HUES48 (cell line): ENCODE data around the gene ERAL1.

Source experiments
- H3K27ac ChIP-seq: one replicate; pipeline ENCODE4 v1.7.0; 2013; ENCODE audit warnings: low read depth, low read length, inconsistent platforms
- H3K27me3 ChIP-seq: 2 replicates; pipeline ENCODE4 v1.6.1; 2013; ENCODE audit warnings: mild to moderate bottlenecking, low read length; ENCODE audit not compliant: control insufficient read depth, insufficient read depth
- H3K36me3 ChIP-seq: 2 replicates; pipeline ENCODE4 v1.6.1; 2013; ENCODE audit warnings: low read length; ENCODE audit not compliant: control insufficient read depth, insufficient read depth
- H3K4me1 ChIP-seq: 2 replicates; pipeline ENCODE4 v1.6.1; 2013; ENCODE audit warnings: mild to moderate bottlenecking, low read length; ENCODE audit not compliant: control insufficient read depth, insufficient read depth
- H3K4me3 ChIP-seq: 2 replicates; pipeline ENCODE4 v1.5.1; 2013; ENCODE audit warnings: mild to moderate bottlenecking, low read depth, low read length
- H3K9ac ChIP-seq: 2 replicates; pipeline ENCODE4 v1.6.1; 2013; ENCODE audit warnings: mild to moderate bottlenecking, low read depth, low read length, moderate library complexity
- H3K9me3 ChIP-seq: 2 replicates; pipeline ENCODE4 v1.6.1; 2013; ENCODE audit warnings: low read length; ENCODE audit not compliant: control insufficient read depth, insufficient read depth

Gene ERAL1

GRCh38 chr17:28880572-28880945, 25.7 kb downstream of the ERAL1 start:
- Histone ChIP-seq H3K4me1 (0 out of 2 replicates have a peak, but pooled peaks cover 2% of the 10 kb centered on the region), H3K9me3 (no peaks in the 10 kb centered on the region), H3K9ac (no peak overlapping the region), H3K4me3 (no peak overlapping the region), H3K27me3 (no peaks in the 10 kb centered on the region), H3K27ac (no peak overlapping the region), H3K36me3 (peaks cover 63% of the 10 kb centered on the region)

GRCh38 chr17:28881533-28882056, 26.8 kb downstream of the ERAL1 start:
- Histone ChIP-seq H3K36me3 (peaks cover 65% of the 10 kb centered on the region), H3K9me3 (no peaks in the 10 kb centered on the region)

GRCh38 chr17:28882154-28882895, 27.5 kb downstream of the ERAL1 start:
- H3K27ac ChIP-seq = no peak overlapping the region
- H3K9ac ChIP-seq = no peak overlapping the region
- H3K36me3 ChIP-seq = peaks cover 65% of the 10 kb centered on the region
- 0 out of 2 replicates have a peak, but pooled peaks cover 2% of the 10 kb centered on the region for H3K4me1 ChIP-seq
- no peak overlapping the region for H3K4me3 ChIP-seq
- H3K9me3 ChIP-seq = no peaks in the 10 kb centered on the region
- no peaks in the 10 kb centered on the region for H3K27me3 ChIP-seq

More at GRCh38 chr17:28881533-28882056, 26.8 kb downstream of the ERAL1 start:
- Histone ChIP-seq H3K4me1 (0 out of 2 replicates have a peak, but pooled peaks cover 2% of the 10 kb centered on the region), H3K27me3 (no peaks in the 10 kb centered on the region), H3K4me3 (no peak overlapping the region), H3K9ac (no peak overlapping the region), H3K27ac (no peak overlapping the region)

GRCh38 chr17:28883967-28884702, 29.3 kb downstream of the ERAL1 start:
- H3K36me3 ChIP-seq = peaks cover 61% of the 10 kb centered on the region
- no peak overlapping the region for H3K27ac ChIP-seq
- H3K4me3 ChIP-seq = no peak overlapping the region
- no peaks in the 10 kb centered on the region for H3K27me3 ChIP-seq
- H3K9me3 ChIP-seq = no peaks in the 10 kb centered on the region
- peaks cover 4% of the 10 kb centered on the region; the same call in 1 of the 2 replicates for H3K4me1 ChIP-seq
- no peak overlapping the region for H3K9ac ChIP-seq

- H3K27ac ChIP-seq = no peak overlapping the region
- H3K36me3 ChIP-seq = peaks cover 49% of the 10 kb centered on the region
- H3K4me3 ChIP-seq = no peak overlapping the region
- no peak overlapping the region for H3K9ac ChIP-seq
- H3K9me3 ChIP-seq = no peaks in the 10 kb centered on the region
- no peaks in the 10 kb centered on the region for H3K27me3 ChIP-seq
- peaks cover 4% of the 10 kb centered on the region; the same call in 1 of the 2 replicates for H3K4me1 ChIP-seq
Observed at GRCh38 chr17:28885363-28885762, 30.5 kb downstream of the ERAL1 start.

- no peaks in the 10 kb centered on the region for H3K27me3 ChIP-seq
- H3K36me3 ChIP-seq = peaks cover 43% of the 10 kb centered on the region
- no peak overlapping the region for H3K27ac ChIP-seq
- H3K9me3 ChIP-seq = no peaks in the 10 kb centered on the region
- H3K4me1 ChIP-seq = peaks cover 4% of the 10 kb centered on the region; the same call in 1 of the 2 replicates
- H3K4me3 ChIP-seq = no peak overlapping the region
- H3K9ac ChIP-seq = no peak overlapping the region
Observed at GRCh38 chr17:28885951-28886350, 31.1 kb downstream of the ERAL1 start.

- Histone ChIP-seq H3K4me1 (peaks cover 4% of the 10 kb centered on the region; the same call in 1 of the 2 replicates), H3K27ac (no peak overlapping the region), H3K9me3 (no peaks in the 10 kb centered on the region), H3K27me3 (no peaks in the 10 kb centered on the region), H3K36me3 (peaks cover 23% of the 10 kb centered on the region), H3K4me3 (no peak overlapping the region), H3K9ac (no peak overlapping the region)
Observed at GRCh38 chr17:28887871-28888471, 33.2 kb downstream of the ERAL1 start.

- peaks cover 4% of the 10 kb centered on the region; the same call in 1 of the 2 replicates for H3K4me1 ChIP-seq
- no peak overlapping the region for H3K27ac ChIP-seq
- no peak overlapping the region for H3K4me3 ChIP-seq
- H3K9me3 ChIP-seq = no peaks in the 10 kb centered on the region
- H3K36me3 ChIP-seq = peaks cover 18% of the 10 kb centered on the region
- H3K9ac ChIP-seq = no peak overlapping the region
- no peaks in the 10 kb centered on the region for H3K27me3 ChIP-seq
Observed at GRCh38 chr17:28888832-28889231, 34.0 kb downstream of the ERAL1 start.

- no peak overlapping the region for H3K4me3 ChIP-seq
- H3K9ac ChIP-seq = no peak overlapping the region
- peaks cover 7% of the 10 kb centered on the region for H3K36me3 ChIP-seq
- no peaks in the 10 kb centered on the region for H3K9me3 ChIP-seq
- no peak overlapping the region for H3K27ac ChIP-seq
- H3K4me1 ChIP-seq = peaks cover 4% of the 10 kb centered on the region; the same call in 1 of the 2 replicates
- H3K27me3 ChIP-seq = no peaks in the 10 kb centered on the region
Observed at GRCh38 chr17:28889996-28890395, 35.2 kb downstream of the ERAL1 start.

- no peak overlapping the region for H3K9ac ChIP-seq
- H3K27ac ChIP-seq = no peak overlapping the region
- H3K4me3 ChIP-seq = no peak overlapping the region
- no peaks in the 10 kb centered on the region for H3K27me3 ChIP-seq
- H3K4me1 ChIP-seq = peaks cover 10% of the 10 kb centered on the region
- no peaks in the 10 kb centered on the region for H3K9me3 ChIP-seq
- no peaks in the 10 kb centered on the region; the same call in 1 of the 2 replicates for H3K36me3 ChIP-seq
Observed at GRCh38 chr17:28891201-28891600, 36.4 kb downstream of the ERAL1 start.
